Stimulated activated CD4-positive, alpha-beta T cell treated with anti-CD3 and anti-CD28 coated beads, Interleukin-15, amount 100 ng/mL, for 1 hour (primary cell): Measurements from ENCODE around the gene HSBP1.

Experiments
- DNase-seq, 2 donors: peaks; one replicate each; pipeline ENCODE4 v3.0.0-alpha.2; 2020; ENCODE audit warnings: low read depth in 1 of 2, low spot score in 1 of 2

Gene HSBP1

GRCh38 chr16:83803811-83804210 lies 4.0 kb upstream of the HSBP1 start:
- DNase-seq: no peak

GRCh38 chr16:83804366-83804765 lies 3.4 kb upstream of the HSBP1 start:
- no peak for DNase-seq

GRCh38 chr16:83806036-83806435 lies 1.7 kb upstream of the HSBP1 start:
- DNase-seq: no peak

DNA sequence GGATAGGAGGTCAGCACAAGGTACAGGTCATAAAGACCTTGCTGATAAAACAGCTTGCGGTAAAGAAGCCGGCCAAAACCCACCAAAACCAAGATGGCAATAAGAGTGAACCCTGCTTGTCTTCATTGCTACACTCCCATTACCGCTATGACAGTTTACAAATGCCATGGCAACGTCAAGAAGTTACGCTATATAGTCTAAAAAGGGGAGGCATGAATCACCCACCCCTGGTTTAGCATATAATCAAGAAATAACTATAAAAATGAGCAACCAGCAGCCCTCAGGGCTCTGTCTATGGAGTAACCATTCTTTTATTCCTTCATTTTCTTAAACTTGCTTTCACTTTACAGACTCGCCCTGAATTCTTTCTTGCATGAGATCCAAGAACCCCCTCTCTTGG lies 1.0 kb upstream of the HSBP1 start:
- DNase-seq: no peak

DNA sequence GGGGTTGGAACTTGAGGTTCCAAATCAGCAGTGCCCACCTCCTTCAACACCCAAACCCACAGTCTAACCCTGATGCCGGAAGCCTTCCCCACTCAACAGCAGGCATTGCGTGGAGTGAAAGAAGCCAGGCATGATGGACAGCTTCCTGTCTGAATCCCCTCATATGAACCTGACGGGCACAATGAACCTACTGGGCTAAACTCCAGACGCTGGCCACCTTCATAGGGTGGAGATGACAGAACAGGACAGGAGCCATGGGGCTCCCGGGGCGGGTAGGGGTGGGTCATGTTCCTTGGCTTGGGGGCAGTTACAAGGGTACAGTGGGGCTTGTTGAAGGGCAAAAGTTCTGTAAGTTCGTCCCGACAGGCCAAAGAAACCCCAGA lies 460 bp upstream of the HSBP1 start:
- DNase-seq: no peak

DNA sequence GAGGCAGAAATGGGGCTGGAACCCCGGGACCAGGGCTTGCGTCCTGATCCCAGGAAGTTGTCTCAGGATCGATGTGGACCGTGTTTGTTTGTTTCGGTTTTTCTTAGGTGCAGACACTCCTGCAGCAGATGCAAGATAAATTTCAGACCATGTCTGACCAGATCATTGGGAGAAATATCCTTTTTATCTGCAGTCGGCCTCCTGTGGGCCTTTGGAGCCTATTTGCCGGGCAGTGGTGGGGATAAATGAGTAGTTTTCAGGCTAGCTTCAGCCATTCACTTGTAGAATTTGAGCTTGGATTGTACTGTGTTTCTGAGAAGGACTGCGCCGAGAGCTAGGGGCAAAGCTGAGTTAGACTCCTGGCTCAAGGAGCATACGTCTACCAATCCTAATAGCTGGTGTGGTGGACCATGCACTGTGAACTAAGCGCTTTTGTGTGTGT lies 816 bp downstream of the HSBP1 start:
- no peak for DNase-seq

DNA sequence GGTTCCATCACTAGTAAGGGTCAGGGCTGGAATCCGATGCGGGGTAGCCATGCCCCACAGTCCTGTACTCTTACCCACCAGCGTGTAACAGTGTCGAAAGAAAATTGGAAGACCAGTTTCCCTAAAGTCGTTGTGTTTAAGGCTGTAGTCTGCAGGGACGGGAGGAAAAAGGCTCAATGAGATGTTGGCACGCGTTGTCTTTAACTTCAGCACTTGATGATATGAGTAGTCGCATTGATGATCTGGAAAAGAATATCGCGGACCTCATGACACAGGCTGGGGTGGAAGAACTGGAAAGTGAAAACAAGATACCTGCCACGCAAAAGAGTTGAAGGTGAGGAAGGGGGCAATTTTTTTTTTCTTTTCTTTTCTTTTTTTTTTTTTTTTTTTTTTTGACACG lies 1.3 kb downstream of the HSBP1 start:
- DNase-seq: no peak

- DNase-seq: no peak
Observed at GRCh38 chr16:83810901-83811300, 3.1 kb downstream of the HSBP1 start.

GRCh38 chr16:83813823-83814658 lies 6.3 kb downstream of the HSBP1 start:
- no peak for DNase-seq

DNA sequence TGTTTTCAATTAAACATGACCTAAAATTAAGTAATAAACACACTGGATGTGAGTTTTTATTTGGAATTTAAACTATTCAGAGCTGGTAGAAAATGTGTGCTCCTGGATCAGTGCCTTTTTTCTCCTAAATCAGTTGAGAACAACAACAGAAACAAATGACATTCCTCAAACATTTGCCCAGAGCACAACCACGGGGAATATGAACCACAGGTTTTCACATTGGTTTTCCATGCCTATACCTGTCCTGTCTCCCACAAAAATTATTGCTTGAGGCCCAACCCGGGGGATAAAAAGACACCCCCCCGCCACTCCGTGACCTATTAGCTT lies 6.8 kb downstream of the HSBP1 start:
- DNase-seq: no peak

GRCh38 chr16:83817022-83817421 lies 9.2 kb downstream of the HSBP1 start:
- no peak for DNase-seq

- no peak for DNase-seq
Observed at GRCh38 chr16:83818276-83818675, 10.5 kb downstream of the HSBP1 start.

DNA sequence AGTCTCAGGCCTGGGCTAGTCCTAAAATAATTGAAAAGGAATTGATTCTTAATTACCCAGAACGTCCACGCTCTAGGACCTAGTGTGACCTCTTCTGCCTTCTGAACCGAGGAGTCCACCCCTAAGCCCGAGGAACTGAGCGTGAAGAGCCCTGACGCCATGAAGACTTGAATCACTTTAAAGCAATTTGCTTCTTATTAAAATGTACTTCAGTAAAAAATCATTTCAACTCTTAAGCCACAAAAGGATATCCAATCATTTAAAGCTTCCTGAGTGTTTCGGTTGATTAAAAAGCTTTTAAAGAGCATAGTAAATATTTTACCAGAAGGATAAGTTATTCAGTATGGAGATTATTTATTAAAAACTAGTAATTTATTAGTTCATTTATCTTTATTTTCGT lies 11.6 kb downstream of the HSBP1 start:
- no peak for DNase-seq

- peak; percentile 56 to 70 for DNase-seq
Observed at GRCh38 chr16:83826146-83826913, 18.6 kb downstream of the HSBP1 start.

- no peak for DNase-seq
Observed at GRCh38 chr16:83830091-83830768, 22.5 kb downstream of the HSBP1 start.

GRCh38 chr16:83830769-83831455 lies 23.1 kb downstream of the HSBP1 start:
- DNase-seq: no peak

GRCh38 chr16:83831456-83831987 lies 23.7 kb downstream of the HSBP1 start:
- no peak for DNase-seq

DNA sequence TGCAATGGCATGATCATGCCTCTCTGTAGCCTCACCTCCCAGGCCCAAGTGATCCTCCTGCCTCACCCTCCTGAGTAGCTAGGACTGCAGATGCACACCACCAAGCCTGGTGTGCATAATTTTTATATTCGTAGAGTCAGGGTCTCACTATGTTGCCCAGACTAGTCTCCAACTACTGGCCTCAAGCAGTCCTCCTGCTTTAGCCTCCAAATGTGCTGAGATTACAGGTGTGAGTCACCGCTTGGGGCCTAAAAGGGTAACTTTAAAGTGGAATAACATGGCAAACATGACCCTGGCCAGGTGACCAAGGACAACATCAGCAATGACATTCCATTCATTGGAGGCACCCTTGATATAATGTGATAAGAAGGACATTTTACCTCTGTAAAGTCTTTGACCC lies 26.1 kb downstream of the HSBP1 start:
- DNase-seq: no peak

- DNase-seq: no peak
Observed at GRCh38 chr16:83835586-83836566, 28.1 kb downstream of the HSBP1 start.

- DNase-seq: no peak
Observed at GRCh38 chr16:83837566-83837965, 29.8 kb downstream of the HSBP1 start.
